22Rv1 (cell line): Measurements from ENCODE around the gene CCDC85A.

Experiments
- H3K27ac ChIP-seq: fragments of 450-650 bp; 2 replicates; pipeline ENCODE4 v1.5.1; 2017
- ZFX ChIP-seq: fragments of 450-650 bp; IDR thresholded peaks from 2 replicates; pipeline ENCODE4 v1.6.1; 2017; ENCODE audit warnings: antibody characterized with exemption, borderline replicate concordance
- TF ChIP-seq, protein P1 (sequence below): fragments of 450-650 bp; IDR thresholded peaks from 2 replicates; pipeline ENCODE4 v1.5.1; 2017; ENCODE audit warnings: mild to moderate bottlenecking

CCDC85A gene

DNA sequence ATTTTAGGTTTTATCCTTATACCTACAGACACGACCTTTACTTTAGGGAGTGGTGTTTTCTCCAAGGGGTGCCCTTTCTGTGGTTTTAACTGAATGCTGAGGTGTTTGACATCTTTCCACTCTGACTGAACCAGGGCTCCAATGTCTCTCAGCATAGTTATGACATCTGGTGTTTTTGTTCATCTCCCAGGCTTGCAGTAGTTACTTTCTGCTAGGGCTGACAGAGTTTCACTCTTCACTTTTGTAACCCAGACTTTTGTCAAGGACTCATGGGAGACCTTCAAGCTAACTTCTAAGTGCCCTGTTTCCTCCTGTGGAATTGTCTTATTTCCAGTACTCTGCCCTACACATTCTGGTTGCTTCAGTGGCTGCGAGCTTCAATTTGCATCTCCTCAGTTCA is 103.1 kb downstream of the CCDC85A start:
- H3K27ac ChIP-seq = no peak overlapping the region
- TF ChIP-seq, protein P1, sequence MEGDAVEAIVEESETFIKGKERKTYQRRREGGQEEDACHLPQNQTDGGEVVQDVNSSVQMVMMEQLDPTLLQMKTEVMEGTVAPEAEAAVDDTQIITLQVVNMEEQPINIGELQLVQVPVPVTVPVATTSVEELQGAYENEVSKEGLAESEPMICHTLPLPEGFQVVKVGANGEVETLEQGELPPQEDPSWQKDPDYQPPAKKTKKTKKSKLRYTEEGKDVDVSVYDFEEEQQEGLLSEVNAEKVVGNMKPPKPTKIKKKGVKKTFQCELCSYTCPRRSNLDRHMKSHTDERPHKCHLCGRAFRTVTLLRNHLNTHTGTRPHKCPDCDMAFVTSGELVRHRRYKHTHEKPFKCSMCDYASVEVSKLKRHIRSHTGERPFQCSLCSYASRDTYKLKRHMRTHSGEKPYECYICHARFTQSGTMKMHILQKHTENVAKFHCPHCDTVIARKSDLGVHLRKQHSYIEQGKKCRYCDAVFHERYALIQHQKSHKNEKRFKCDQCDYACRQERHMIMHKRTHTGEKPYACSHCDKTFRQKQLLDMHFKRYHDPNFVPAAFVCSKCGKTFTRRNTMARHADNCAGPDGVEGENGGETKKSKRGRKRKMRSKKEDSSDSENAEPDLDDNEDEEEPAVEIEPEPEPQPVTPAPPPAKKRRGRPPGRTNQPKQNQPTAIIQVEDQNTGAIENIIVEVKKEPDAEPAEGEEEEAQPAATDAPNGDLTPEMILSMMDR = no peak
- TF ChIP-seq ZFX = no peak

DNA sequence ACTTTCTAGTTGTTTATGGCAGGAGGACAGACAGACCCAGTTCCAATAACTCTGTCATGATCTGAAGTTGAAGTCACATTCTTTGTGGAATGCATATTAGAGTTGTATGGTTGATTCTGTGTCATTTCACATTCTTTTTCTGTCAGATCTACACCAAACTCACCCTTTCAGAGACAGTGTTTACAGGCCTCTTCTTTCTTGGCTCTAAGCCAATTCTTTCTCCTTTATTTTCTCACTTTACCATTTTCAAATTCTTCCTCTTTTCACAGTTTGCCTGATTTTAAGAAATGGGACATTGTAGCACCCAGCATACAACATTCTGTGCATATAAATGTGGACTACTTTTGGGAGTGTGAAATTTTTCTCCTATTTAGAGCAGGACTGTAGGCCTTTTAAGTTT is 103.7 kb downstream of the CCDC85A start:
- no peak overlapping the region for H3K27ac ChIP-seq
- TF ChIP-seq, protein P1 = no peak
- TF ChIP-seq ZFX = no peak

DNA sequence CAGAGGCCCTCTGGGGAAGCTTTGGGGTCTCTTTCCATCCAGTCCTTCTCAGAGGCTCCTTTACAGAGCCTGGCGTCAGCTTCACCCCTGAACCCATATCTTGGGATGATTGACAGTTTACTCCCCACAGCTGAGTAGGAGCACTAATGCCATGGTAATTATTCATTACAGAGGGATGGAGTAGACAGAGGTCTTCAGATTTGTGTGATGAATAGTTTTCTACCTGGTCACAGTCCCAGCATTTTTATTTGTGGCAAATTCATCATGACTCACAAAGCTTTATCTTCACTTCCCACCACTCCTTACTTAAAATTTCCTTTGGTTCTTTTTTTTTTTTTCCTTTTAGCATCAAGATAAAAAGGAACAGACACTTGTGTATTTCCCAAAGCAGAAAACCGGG is 104.2 kb downstream of the CCDC85A start:
- TF ChIP-seq ZFX = no peak
- TF ChIP-seq, protein P1 = no peak
- H3K27ac ChIP-seq = no peak overlapping the region

DNA sequence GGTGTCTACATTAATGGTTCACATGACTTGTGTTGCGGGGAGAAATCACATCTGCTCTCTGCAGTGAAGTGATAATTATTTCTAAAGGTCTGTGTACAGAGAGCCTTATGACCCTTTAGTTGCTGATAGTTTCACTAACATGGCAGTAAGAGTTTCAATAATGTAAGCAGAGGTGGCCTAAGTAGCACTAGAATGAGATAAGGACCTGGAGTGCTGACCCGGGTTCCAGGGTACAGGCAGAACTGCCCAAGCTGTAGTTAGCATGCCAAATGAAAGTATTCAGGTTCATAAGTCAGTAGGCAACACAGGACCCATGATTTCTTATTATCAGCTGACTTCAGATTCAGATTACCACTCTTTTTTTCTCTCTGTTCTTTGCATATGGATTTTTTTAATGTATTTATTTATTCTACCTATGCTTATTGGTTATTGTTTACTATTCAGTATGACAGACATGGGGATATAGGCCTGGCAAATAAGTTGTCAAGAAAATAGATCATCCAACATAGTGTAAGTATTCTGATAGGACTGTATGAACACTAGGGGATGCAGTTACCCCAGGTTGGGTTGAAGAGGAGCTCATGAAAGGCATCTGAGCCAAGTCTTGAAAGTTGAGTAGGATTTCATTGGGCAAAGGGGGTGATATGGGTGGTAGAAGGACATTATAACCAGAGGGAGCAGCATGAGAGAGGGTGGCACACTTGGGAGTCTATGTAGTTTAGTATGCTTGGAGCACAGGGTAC is 105.2 kb downstream of the CCDC85A start:
- TF ChIP-seq, protein P1 = 0 out of 2 replicates have a peak, but pooled peaks have one; percentile 11
- no peak for TF ChIP-seq ZFX
- H3K27ac ChIP-seq = no peak overlapping the region

DNA sequence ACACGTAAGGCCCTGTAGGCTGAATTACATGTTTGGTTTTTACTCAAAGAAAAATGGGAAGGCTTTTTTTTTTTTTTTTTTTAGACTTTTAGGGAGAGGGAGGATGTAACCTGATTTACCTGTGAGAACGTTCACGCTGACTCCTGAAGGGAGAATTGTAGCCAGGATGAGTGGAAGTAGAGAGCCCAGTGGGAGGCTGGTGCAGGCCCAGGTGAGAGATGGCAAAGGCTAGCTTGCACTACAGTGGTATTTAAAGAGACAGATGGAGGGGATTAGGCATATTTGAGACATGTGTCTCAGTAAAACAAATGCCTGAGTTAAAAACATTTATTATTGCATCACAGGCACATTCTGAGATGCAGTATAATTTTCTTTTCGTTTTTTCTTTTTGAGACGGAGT is 107.9 kb downstream of the CCDC85A start:
- no peak overlapping the region for H3K27ac ChIP-seq
- no peak for TF ChIP-seq ZFX

DNA sequence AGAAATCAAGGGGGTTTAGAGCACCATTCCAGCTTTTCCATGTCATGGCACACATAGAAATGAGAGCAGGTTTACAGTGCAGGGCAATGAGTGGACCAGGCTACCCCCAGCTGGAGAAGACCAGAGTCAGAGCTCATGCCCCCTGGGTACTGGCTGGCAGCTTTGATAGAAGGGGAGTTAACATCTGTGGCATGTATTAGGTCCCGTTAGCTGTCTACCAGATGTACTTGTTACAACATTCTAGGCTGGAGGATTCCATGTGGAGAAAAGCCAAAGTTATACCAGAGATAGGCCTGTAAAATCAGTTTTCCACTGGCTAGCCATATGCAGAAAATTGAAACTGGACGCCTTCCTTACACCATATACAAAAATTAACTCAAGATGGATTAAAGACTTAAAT is 109.2 kb downstream of the CCDC85A start:
- TF ChIP-seq, protein P1 = no peak
- no peak for TF ChIP-seq ZFX
- H3K27ac ChIP-seq = no peak overlapping the region

DNA sequence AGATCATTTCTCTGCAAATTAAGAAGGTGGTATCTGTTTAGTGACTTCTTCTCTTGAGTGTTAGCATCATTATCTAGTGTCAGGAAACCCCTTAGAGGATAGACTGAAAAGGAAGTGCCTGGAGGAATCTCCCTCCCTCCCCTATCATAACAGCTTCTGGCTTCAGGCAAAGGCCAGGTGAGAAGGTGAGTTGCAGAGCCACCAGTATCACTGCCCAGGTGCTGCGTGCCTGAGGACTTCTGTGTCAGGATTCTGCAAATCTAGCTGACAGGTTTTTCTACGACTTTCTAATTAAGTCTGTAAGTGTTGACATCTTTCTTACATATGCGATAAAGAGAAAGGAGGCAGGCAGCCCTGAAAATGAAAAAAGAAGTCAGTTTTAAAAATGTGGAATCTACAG is 111.9 kb downstream of the CCDC85A start:
- no peak overlapping the region for H3K27ac ChIP-seq
- TF ChIP-seq, protein P1 = no peak
- TF ChIP-seq ZFX = no peak

DNA sequence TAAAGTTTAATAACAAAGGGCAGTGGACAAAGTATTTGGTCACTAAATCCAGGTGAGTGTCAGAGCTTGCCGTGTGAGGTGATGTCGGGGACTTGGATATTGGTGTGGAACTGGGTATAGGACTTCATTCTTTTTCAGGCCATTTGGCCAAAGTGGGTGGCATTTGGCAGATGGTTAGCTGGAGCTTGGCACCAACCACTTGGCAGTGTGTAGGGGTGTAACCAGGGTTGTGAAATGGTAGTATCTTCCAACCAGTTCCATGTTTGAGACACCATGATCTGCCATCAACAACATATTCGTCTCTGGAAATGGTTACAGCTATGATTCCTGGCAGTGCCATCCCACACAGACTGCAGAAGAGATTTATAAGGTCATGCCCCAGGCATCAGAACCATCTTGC is 113.9 kb downstream of the CCDC85A start:
- TF ChIP-seq, protein P1 = no peak
- TF ChIP-seq ZFX = no peak
- H3K27ac ChIP-seq = no peak overlapping the region
